Effector CD4-positive, alpha-beta T cell (primary cell): ENCODE measurements around the gene NRCAM.

Source experiments
- DNase-seq: peaks from one replicate; pipeline ENCODE4 v3.0.0-alpha.2; 2020

The NRCAM gene

DNA sequence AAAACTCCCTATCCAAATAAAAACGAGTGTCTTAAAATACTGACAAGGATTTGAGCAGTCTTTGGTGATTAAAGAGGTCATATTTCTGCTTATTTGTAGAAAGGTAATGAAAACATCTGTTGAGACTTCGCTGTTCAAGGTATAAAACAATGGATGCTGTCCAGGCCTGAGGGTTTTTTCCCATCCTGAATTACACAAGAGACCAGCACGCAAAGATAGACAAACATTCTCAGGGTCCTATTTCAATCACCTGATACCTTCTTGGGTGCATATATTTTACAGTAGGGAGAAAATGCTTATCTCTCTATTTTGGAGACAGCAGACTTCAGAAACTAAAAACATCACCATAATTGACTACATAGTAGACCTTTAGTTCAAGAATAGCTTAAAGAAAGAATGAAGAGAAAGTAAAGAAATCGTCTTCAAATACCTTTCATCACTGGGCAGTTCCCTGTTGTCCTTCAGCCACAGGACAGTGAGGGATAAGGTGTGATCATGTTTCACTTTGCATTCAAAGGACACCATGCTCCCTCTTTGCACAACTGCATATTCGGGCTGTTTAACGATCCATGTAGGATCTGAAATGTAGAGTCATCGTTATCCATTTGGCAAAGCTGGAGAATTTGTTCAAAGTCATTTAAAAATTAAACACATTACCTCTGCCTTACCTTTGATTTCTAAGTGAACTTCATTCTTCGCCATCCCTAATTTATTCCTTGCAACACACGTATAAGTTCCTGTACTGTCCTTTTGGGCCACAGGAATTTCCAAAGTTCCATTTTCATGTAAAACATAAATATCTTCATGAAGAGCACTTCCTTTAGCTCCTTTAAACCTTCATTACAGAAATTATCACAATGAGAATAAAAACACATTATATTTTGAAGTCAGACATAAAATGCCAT is 262.4 kb downstream of the NRCAM start:
- DNase-seq: no peak

DNA sequence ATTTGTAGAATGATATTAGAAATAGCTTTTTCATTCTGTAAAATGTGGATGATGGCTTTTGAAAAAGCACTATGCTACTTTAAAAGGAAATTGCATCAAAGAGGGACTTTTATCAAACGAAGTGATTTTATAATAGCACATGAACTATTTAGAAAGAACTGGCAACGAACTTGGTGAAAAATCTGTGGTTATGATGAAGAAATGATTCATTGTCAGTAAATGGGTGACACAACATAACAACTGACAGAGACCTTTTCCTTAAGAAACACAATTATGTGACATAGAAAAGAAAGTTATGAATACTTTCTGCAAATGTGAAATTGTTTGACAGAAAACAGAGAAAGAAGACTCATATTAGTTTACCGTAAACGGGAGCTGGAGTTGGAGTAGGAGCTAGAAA is 265.3 kb downstream of the NRCAM start:
- DNase-seq: no peak

DNA sequence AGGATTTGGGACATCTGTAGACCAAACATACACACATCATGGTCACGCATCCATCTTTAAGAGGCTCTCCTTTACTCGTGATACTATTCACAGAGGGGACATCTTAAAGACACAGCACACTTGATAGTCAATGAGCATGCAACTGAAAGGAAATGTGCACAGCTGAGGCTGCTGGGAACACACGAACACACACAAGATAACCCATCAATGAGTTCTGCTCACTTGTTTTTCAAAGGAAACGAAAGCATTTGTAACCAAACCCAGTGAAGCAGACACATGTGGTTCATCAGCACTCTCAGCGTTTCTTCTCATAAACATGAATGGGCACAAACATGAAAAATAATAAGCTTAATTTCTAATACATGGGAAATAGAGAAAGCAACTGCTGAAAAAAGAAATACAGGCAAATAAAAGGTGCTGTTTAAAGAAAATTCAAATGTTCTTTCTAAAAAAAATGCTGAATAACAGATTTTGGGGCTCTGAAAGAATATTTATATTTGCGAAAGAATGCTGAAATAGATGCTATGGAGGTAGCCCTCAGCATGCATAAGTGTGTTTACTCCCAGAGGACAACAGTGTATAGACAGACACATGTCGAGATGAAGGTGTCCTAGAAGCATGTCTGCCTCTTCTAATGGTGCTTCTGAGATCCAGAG is 266.4 kb downstream of the NRCAM start:
- no peak for DNase-seq

DNA sequence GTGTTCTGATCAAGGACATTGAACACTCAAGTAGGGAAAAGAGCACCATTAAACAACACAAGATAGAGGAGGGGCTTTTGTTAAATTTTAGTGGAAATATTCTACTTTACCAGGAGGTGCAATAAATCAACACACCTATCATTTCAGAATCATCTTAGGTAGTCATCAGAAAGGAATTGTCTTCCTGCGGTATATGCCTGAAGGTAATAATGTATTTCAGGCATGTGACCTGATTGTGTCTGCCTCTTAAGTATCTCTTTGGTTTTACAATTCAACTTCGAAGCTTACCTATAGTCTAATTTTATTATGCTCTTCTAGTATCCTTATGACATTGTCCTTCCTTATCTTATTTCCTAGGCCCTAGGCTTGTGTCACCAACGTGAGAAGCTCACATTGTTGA is 267.5 kb downstream of the NRCAM start:
- no peak for DNase-seq

DNA sequence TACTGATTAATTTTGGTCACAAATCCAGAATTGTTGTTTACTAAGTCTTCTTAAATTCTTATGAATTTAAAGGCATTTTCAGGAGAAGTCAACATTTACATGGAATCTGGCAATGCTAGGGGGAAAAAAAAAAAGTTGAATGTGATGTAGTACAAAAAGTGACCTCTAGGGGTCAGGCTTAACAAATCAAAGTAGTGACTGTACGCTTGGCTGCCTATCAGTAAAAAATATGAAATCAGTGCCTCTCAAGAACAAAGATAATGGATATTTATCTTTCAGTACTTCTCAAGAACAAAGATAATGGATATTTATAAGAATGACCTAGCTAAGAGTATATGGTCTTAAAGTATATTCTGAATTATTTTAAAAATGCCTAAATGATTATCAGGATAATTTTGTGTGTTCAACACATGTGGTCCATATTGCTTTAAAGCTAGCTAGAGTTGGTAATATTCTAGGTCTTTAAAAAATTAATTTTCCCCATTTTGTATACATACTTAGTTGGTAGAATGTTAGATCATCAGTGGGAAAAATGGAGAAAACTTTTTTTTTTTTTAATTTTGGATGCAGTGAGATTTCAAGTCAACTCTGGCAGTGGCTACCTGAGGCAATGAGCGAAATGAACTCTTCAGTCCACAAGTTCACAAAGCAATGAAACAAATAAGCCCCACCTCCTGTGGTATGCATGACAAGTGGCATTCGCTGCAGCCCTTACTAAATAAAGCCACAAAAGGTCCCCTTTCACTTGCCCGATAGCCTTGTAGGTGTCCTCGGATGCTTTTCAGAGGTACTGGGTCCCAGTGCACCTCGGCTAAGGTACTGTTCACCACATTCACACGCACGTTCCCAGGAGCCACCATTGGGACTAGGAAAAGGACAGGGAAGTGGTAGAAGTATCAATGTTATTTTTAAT is 274.9 kb downstream of the NRCAM start:
- no peak for DNase-seq

DNA sequence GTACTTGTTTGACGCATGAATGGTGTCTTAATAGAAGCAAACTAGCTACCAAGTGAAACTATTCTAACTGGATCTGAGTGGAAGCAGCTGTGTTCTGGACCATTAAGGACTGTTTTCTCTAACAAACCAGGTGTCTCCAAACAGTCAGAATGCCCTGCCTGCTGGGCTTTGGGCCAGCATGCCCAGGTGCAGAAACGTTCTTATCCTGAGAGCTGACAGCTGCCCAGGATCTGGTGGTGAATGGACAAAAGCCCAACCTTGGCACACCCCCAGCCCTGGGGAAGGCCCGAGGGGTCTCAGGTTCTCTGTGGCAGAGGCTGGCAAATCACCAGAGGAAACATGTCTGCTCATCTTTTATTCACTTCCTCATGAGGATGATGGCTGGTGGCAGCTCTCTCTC is 277.8 kb downstream of the NRCAM start:
- DNase-seq: no peak

DNA sequence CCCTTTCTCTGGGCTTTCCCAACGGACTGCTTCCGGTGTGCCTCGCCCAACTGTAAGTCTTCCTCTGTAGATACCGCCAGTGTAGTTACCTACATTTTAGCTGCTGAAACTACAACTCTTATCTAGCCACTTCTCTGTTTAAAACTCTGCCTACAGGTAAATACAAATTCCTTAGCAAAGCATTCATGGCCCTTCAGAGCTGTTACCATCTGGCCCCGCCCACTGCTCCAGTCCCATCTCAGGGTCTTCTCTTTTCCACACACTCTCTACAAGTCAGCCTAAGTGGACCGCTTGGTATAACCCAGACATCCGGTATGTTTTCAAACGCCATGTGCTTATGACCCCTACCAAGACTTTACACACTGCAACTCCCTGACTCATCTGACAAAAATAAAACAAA is 285.1 kb downstream of the NRCAM start:
- DNase-seq: no peak

DNA sequence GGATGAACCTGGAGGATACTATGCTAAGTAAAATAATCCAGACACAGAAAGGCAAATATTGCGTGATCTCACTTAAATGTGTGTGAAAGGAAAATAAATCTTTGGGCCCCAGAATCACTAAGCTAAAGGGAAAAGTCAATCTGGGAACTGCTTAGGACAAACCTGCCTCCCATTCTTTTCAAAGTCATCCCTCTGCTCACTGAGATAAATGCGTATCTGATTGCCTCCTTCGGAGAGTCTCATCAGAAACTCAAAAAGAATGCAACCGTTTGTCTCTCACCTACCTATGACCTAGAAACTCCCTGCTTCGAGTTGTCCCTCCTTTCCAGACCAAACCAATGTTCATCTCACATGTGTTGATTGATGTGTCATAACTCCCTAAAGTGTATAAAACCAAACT is 286.0 kb downstream of the NRCAM start:
- no peak for DNase-seq

DNA sequence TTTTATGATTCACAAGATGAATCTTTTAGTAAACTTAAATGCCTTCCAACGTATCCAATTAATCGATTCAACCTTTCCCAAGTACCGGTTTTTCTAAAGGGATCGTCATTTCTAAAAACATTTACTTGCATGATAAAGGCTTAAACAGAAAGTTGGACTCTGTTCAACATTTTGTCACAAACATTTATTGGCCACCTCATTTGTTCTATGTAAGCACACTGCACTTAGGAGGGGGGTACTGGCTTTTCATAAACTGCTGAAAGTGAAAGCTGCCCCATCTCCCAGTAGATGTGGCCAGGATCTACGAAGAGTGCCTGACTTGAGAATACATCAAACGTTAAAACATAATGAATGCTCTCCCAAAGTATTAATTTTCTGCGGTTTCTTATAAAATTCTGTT is 288.8 kb downstream of the NRCAM start:
- no peak for DNase-seq

DNA sequence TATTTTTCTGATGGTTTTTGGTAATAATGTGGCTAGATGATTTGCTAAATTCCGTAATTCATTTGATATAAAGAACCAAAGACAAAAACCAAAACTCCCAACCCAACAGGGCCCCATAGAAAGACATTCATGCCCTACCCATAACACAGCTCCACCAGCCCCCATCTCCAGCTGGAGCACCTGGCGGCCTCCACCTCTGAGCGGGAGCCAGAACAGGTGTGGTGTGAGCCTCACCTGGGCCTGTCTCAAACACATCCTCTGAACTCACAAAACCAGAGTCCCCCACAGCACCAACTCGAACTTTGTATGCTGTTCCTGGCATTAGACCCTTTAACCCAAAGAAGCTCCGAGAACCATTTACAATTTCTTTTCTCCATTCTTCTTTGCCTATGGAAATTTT is 289.5 kb downstream of the NRCAM start:
- DNase-seq: no peak

DNA sequence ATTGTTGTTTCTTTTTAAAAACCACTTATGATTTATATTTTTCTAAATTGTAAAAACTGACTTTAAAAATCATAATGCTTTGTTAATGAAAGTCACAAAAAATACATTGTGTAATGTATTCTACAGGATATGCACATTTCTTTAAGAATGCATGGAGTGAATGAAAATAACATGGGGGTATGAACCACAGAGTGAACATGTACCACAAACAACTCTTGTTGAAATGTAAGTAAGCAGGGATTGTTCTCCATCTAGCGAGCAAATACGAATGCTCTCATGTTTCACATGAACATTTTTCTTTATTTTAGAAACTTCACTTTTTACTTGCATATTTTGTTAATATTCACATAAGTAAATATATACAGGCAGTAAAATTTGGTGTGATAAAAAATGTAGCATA is 290.5 kb downstream of the NRCAM start:
- no peak for DNase-seq

DNA sequence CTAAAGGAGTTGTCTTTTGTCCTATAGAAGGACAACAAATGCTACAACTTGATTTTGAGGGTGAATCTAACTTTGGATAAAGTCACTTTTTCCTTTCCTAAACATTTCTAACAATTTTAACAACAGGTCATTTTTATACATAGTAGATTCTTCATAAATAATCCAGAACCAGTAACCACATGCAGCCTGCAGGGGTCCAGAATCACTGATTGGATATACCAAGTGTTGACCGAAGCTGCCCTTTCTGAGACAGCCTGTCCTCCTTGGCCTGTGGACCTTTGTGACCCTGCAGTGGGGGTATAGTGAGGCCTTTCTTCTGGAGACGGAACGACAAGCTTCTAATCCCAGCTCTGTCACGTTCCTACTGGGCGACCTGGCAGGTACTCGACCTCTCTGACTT is 291.3 kb downstream of the NRCAM start:
- no peak for DNase-seq

DNA sequence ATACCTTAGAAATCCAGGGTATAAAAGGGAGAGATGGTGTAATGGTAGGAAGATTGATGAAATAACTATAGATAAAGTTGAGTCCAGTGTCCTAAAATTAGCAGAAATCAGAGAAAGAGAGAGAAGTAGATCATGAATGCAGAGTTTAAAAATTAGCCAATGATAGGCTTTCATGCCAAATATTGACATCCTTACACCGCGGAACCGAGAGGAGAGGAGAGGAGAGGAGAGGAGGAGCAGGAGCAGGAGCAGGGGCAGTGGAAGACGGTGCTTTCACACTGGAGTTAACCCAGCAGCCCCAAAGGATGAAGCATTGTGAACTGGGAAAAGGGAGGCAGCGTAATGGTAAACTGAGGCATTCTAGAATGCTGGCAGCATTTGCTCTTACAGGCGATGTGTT is 291.9 kb downstream of the NRCAM start:
- DNase-seq: no peak

DNA sequence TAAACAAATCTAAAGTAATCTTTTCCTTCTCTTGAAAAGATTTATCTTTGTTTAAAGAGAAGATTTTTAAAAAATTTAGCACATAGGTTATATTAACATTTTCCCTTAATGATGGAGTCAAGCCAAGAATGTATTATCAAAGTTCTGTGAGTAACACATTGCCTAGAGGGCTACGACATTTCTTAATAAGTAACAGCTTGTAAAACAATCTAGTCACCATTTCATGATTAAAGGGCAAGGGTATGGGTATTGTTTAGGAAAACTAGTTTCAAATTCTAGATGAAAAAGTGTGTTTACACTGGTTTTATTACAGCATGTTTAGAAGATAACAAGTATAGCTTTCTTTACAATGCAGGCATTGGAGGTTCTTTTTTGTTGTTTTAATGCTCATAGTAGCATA is 297.5 kb downstream of the NRCAM start:
- DNase-seq: no peak

DNA sequence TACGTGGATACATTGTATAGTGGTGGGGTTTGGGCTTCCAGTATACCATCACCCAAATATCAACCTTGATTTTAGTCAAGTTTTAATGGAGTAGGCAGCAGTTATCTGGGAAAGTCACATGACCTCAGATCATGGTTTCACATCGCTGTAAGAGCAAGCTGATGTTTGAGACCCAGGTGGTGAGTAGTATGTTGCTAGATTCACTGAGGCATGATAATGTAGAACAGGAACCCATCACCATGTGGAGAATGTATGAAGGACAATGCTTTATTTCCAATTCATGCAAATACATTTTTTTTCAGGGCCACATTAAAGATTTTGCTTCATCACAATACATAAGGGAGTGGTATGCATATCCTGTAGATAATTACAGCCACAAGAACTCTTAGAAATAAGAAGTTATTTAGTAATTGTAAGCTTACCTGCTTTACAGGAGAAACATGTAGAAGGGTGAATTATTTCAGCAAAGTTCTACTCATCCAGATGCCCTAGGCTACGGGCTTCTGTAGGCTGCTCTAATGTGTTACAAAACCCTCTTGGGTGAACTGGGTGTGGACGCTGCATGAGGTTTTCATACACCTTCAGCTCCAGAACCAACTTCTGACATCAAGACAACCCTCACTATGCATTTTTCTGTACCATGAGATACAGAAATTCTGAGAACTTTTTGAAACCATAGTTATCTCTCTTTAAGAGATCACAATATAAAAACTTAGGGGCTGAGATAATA is 298.5 kb downstream of the NRCAM start:
- DNase-seq: no peak

DNA sequence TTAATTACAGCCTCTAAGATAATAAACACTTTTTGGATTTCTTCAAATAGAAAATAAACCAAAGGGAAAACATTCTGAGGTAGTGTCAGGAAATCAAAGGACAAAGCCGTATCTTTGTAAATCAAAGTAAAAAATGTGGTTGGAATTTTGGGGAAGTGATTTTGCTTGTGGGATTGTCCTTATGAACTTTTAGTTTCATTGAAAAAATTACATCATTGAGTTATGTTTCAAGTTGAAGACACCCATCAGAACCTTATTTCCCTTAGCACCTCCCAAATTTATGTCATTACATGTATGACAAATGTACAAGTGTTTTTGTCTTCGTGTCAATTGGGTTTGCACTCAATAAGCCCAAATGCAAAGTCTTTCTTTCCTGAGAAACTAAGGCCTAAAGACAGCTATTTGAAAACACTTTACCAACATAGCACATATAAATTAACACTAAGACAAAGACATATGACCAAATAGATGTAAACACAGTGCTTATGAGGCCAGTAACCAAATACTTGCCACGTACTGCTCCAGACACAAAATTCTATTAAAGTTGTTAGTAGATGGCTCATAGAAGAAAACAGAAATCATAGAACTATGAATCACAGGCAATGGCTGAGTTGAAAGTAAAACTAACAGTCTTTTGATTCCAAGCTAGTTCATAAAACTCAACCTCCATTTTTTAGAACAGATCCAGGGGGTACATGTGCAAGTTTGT is 299.2 kb downstream of the NRCAM start:
- DNase-seq: no peak

DNA sequence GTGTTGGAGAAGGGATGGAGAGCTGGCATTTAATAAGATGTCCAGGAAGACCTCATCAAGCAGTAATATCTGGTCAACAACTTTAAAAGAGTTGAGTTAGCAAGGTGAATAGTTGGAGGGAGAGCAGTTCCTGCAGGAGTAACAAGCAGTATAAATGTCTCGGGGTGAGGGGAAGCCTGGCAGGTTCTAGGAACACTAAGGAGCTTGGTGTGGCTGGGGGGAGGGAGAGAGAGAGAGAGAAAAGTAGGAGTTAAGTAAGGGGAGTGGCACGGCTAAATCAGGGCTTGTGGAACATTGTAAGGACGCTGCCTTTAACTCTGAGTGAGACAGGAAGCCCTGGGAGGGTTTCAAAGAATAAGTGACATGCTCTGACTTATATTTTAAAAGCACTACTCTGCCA is 304.0 kb downstream of the NRCAM start:
- no peak for DNase-seq

DNA sequence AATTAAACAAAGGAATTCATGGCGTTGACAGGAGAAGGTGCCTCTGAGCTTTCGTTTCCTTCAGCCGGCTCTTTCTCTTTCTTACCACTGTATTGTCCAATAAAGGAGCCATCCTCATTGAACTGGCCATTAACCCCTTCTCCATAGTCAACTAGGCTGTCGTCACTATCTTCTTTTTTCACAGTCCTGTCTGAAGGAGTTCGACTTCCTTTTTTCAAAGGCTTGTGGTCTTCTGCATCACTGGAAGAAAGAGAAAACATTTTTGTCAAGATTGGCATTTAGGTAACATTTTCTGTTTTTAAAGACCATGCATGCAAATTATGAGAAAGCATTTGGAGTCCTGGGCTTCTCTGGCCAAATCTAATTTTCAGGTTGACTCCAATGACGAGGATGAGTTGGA is 306.3 kb downstream of the NRCAM start:
- DNase-seq: no peak

DNA sequence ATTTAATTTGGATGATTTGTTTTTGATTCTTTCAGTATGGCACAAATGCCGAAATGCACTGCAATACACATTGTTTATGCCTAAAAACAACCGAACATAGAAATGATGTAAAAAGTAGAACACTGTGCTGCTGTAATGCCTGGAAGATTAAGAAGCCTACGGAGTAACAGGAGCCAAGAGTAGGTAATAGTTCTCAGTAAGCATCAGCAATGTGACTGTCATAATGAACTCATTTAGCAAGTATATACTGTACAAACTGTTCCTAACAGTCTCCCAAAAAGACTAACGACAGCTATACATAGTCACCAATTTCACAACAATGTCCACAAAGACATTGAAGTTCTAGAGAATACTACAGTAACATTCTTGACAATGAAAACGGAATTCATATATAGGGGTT is 307.1 kb downstream of the NRCAM start:
- no peak for DNase-seq

DNA sequence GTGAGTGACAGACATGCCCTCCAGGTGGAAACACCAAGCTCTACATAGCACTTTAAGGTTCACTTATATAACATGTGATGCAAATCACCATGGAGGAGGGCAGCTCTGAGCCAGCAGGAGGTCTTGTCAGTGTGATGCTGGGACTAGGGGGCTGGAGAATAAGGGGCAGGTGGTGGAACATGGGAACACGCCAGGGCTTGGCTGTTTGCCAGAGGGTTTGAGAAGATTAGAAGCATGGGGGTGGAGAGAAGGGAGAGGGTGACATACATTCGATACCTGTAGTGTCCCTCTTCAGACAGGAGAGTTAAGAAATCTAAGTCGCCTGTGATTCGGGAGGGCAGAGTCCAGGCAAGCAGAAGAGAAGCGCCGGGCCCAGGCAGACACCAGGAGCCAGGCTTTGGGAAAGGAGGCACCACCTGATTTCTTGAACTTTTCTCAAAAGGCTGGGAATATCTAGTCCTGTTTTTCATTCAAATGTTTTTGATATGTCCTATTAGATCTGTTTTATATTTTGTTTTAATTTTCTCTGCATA is 309.1 kb downstream of the NRCAM start:
- no peak for DNase-seq

DNA sequence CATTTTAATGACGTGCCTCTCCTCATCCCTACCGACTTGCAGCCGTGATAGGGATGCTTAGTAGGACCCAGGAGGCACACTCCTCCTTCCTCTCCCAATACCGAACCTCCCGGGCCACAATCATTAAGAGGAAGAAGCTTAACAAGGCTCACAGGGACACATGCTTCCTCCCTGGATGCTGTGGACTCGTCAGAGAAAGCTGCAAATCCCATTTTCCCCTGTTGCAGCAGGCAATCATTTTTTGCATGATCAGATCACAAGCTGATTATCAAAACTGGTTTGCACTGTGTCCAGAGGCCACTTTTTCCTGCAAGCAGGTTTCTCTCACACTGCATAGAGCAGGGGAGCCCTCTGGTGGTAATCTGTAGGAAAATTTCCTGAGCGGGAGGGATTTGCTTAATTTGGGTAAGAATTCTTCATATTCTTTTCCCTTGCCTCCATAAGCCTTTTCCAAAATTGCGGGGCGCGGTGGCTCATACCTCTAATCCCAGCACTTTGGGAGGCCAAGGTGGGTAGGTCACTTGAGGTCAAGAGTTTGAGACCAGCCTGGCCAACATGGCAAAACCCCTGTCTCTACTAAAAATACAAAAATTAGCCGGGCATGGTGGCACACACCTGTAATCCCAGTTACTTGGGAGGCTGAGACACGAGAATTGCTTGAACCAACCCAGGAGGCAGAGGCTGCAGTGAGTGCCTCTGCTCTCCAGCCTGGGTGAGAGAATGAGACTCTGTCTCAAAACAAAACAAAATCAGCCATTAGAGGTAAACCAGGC is 310.0 kb downstream of the NRCAM start:
- peak; percentile 2 for DNase-seq
